Measurements from ENCODE around the gene RTCA. TPM values are rescaled to one million over a fixed set of nuclear protein-coding genes. Genes with fewer than 3 reads are reported as not detected.

Gene RTCA
- total RNA-seq, 1 experiment from 2014 or later: 26.5 TPM

GRCh38 chr1:100313382-100313781 lies 47.4 kb downstream of the RTCA start:
- intact Hi-C loops (cut with micrococcal nuclease): no loop called here
- no peak for TF ChIP-seq TCF7L2 (IDR thresholded peaks at IDR 0.05; ENCODE audit: borderline replicate concordance, extremely low read depth, insufficient read depth, insufficient read length)
- TF ChIP-seq POLR2AphosphoS5 (IDR thresholded peaks at IDR 0.05; ENCODE audit: low read depth, low read length): no peak
- TF ChIP-seq EZH2 (IDR thresholded peaks at IDR 0.05): no peak
- no peak for TF ChIP-seq MAX (IDR thresholded peaks at IDR 0.05)
- TF ChIP-seq ZBTB33 (IDR thresholded peaks at IDR 0.05; ENCODE audit: extremely low read depth, insufficient replicate concordance, low read length): no peak
- no peak overlapping the region for H3K4me3 ChIP-seq (replicated peaks in 1 of 2; ENCODE audit: low read depth in 1 of 2, low read length in 2 of 2)
- peak overlapping the region; percentile 62 for H2AFZ ChIP-seq (ENCODE audit: low read depth, low read length, poor library complexity, severe bottlenecking)
- no peaks in the 10 kb centered on the region for H4K20me1 ChIP-seq (ENCODE audit: insufficient read depth)
- DNase-seq (ENCODE audit: low read depth, low spot score) (peak; percentile 1), ATAC-seq (peak; percentile 44; the same call in 1 of the 2 replicates)
- POLR2A ChIA-PET: no interaction called here
- peaks cover 0 to 6% of the 10 kb centered on the region in 2 experiments; a peak in 1 of 4 replicates for H3K9me3 ChIP-seq (ENCODE audit: control insufficient read depth in 1 of 2, insufficient read depth in 1 of 2, low read depth in 1 of 2, low read length in 2 of 2)
- peaks cover 0 to 8% of the 10 kb centered on the region in 2 experiments; a peak in 1 of 4 replicates for H3K4me1 ChIP-seq (ENCODE audit: control insufficient read depth in 1 of 2, insufficient read depth in 2 of 2, low read length in 2 of 2)
- H3K27ac ChIP-seq (ENCODE audit: low read depth, low read length): no peak overlapping the region
- H3K27me3 ChIP-seq (ENCODE audit: insufficient read depth, low read length): no peaks in the 10 kb centered on the region
- BruUV-seq (replicated peaks): no TSS peak
- no peaks in the 10 kb centered on the region; the same call in 1 of the 2 replicates for H3K9me2 ChIP-seq (ENCODE audit: insufficient read depth)
- peak overlapping the region; percentile 6 for H3K4me2 ChIP-seq (ENCODE audit: low read length)
- H3K9ac ChIP-seq (ENCODE audit: low read length): no peak overlapping the region
- CTCF ChIA-PET: no interaction called here
- H3K36me3 ChIP-seq (ENCODE audit: control insufficient read depth in 1 of 2, insufficient read depth in 2 of 2, low read length in 2 of 2): no peaks in the 10 kb centered on the region
- H3K79me2 ChIP-seq (ENCODE audit: insufficient read depth, low read length): no peaks in the 10 kb centered on the region
- RAD21 ChIA-PET (ENCODE audit: low non-redundant PET in 1 of 2, low total read pairs in 2 of 2, uncharacterized antibody in 2 of 2, unreplicated experiment in 2 of 2): no interaction called here

- Histone ChIP-seq H3K9ac (ENCODE audit: low read length) (no peak overlapping the region), H3K27me3 (ENCODE audit: insufficient read depth, low read length) (no peaks in the 10 kb centered on the region), H2AFZ (ENCODE audit: low read depth, low read length, poor library complexity, severe bottlenecking) (no peak overlapping the region), H4K20me1 (ENCODE audit: insufficient read depth) (no peaks in the 10 kb centered on the region), H3K27ac (ENCODE audit: low read depth, low read length) (no peak overlapping the region), H3K36me3 (ENCODE audit: control insufficient read depth in 1 of 2, insufficient read depth in 2 of 2, low read length in 2 of 2) (no peaks in the 10 kb centered on the region), H3K79me2 (ENCODE audit: insufficient read depth, low read length) (no peaks in the 10 kb centered on the region), H3K4me2 (ENCODE audit: low read length) (no peak overlapping the region), H3K9me2 (ENCODE audit: insufficient read depth) (no peaks in the 10 kb centered on the region), H3K9me3 (ENCODE audit: control insufficient read depth in 1 of 2, insufficient read depth in 1 of 2, low read depth in 1 of 2, low read length in 2 of 2) (peaks cover 0 to 6% of the 10 kb centered on the region in 2 experiments; a peak in 1 of 4 replicates), H3K4me3 (replicated peaks in 1 of 2; ENCODE audit: low read depth in 1 of 2, low read length in 2 of 2) (no peak overlapping the region), H3K4me1 (ENCODE audit: control insufficient read depth in 1 of 2, insufficient read depth in 2 of 2, low read length in 2 of 2) (peaks cover 0 to 8% of the 10 kb centered on the region in 2 experiments; a peak in 1 of 4 replicates)
- POLR2A ChIA-PET: no interaction called here
- CTCF ChIA-PET: no interaction called here
- intact Hi-C loops (cut with micrococcal nuclease): no loop called here
- no TSS peak for BruUV-seq (replicated peaks)
- RAD21 ChIA-PET (ENCODE audit: low non-redundant PET in 1 of 2, low total read pairs in 2 of 2, uncharacterized antibody in 2 of 2, unreplicated experiment in 2 of 2): no interaction called here
- ATAC-seq (no peak), DNase-seq (ENCODE audit: low read depth, low spot score) (no peak)
- TF ChIP-seq SRF (IDR thresholded peaks at IDR 0.05; ENCODE audit: low read depth) (no peak), CEBPB (IDR thresholded peaks at IDR 0.05; ENCODE audit: low read depth) (no peak), REST (IDR thresholded peaks at IDR 0.05; ENCODE audit: low read depth) (no peak), ELF1 (IDR thresholded peaks at IDR 0.05; ENCODE audit: borderline replicate concordance, low read depth) (no peak), ZFX (IDR thresholded peaks at IDR 0.05) (no peak), CBX3 (IDR thresholded peaks at IDR 0.05; ENCODE audit: low read depth) (no peak), JUND (IDR thresholded peaks at IDR 0.05) (no peak), FOSL1 (IDR thresholded peaks at IDR 0.05; ENCODE audit: low read depth) (no peak), POLR2AphosphoS5 (IDR thresholded peaks at IDR 0.05; ENCODE audit: low read depth, low read length) (no peak), YY1 (IDR thresholded peaks at IDR 0.05; ENCODE audit: extremely low read depth, insufficient replicate concordance, low read depth, low read length) (no peak)
These were observed 50.6 kb downstream of the RTCA start for GRCh38 chr1:100316622-100317021.
